Neuron (in vitro differentiated cells): ENCODE measurements around the gene TMEM156.
"Not testable (repeated sequence)": the region's sequence is repeated elsewhere in the genome, so short reads cannot be mapped to it uniquely, and the experiment has no call there.

Experiments
- H2AFZ ChIP-seq: one replicate; pipeline ENCODE4 v1.6.1; 2013; ENCODE audit warnings: low read depth, mild to moderate bottlenecking, inconsistent platforms, low read length, moderate library complexity
- H3K27me3 ChIP-seq: one replicate; pipeline ENCODE4 v1.6.1; 2013; ENCODE audit warnings: low read length; ENCODE audit not compliant: insufficient read depth
- H3K36me3 ChIP-seq: one replicate; pipeline ENCODE4 v1.6.1; 2013; ENCODE audit warnings: low read length; ENCODE audit not compliant: insufficient read depth
- H3K4me1 ChIP-seq: one replicate; pipeline ENCODE4 v1.6.1; 2013; ENCODE audit warnings: low read length; ENCODE audit not compliant: insufficient read depth
- H3K4me3 ChIP-seq: 2 replicates; pipeline ENCODE4 v1.5.1; 2013; ENCODE audit warnings: mild to moderate bottlenecking, low read length, moderate library complexity
- H3K9me3 ChIP-seq: one replicate; pipeline ENCODE4 v1.6.1; 2013; ENCODE audit warnings: low read length

TMEM156 gene

DNA sequence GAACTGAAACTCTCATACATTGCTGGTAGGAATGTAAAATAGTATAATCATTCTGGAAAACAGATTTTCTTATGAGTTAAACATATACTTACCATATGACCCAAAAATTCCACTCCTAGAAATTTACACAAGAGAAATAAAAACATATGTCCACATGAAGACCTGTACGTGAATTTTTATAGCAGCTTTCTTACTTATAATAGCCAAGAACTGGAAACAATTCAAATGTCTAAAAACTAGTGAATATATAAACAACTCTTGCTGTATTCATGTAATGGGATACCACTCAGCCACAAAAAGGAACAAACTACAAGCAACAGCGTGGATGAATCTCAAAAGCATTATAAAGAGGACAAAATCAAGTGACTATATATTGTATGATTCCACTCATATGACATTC is 27.5 kb downstream of the TMEM156 start:
- no peaks in the 10 kb centered on the region for H3K27me3 ChIP-seq
- H3K9me3 ChIP-seq, result peaks cover under 1% of the 10 kb centered on the region
- H3K4me1 ChIP-seq, result no peaks in the 10 kb centered on the region
- H3K36me3 ChIP-seq, result no peaks in the 10 kb centered on the region
- no peak overlapping the region for H2AFZ ChIP-seq
- no peak overlapping the region for H3K4me3 ChIP-seq

DNA sequence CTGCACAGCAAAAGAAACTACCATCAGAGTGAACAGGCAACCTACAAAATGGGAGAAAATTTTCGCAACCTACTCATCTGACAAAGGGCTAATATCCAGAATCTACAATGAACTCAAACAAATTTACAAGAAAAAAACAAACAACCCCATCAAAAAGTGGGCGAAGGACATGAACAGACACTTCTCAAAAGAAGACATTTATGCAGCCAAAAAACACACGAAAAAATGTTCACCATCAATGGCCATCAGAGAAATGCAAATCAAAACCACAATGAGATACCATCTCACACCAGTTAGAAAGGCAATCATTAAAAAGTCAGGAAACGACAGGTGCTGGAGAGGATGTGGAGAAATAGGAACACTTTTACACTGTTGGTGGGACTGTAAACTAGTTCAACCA is 30.2 kb downstream of the TMEM156 start:
- H3K9me3 ChIP-seq, result not testable (repeated sequence)

DNA sequence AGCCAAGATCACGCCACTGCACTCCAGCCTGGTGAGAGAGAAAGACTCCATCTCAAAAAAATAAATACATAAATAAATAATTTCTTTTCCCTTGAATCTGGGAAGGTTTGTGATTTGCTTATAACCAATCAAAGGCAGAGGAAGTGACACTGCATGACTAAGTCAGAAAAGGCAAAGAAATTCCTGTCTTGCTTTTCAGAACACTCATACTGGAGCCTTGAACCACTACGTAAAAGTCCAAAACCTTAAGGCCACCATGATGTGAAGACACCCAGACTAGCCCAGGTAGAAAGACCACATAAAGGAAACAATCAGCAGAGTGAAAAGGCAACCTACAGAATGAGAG is 36.6 kb downstream of the TMEM156 start:
- no peaks in the 10 kb centered on the region for H3K27me3 ChIP-seq
- peaks cover 5% of the 10 kb centered on the region for H3K9me3 ChIP-seq
- no peaks in the 10 kb centered on the region for H3K36me3 ChIP-seq
- no peaks in the 10 kb centered on the region for H3K4me1 ChIP-seq
- H3K4me3 ChIP-seq, result no peak overlapping the region
- H2AFZ ChIP-seq, result no peak overlapping the region

More for the DNA sequence above, 30.2 kb downstream of the TMEM156 start:
- H3K27me3 ChIP-seq, H3K36me3 ChIP-seq, H3K4me1 ChIP-seq, H2AFZ ChIP-seq, H3K4me3 ChIP-seq: not testable (repeated sequence)

- Histone ChIP-seq H3K27me3 (no peaks in the 10 kb centered on the region), H3K4me1 (no peaks in the 10 kb centered on the region), H3K4me3 (no peak overlapping the region), H2AFZ (no peak overlapping the region), H3K36me3 (no peaks in the 10 kb centered on the region), H3K9me3 (no peaks in the 10 kb centered on the region)
These were observed 38.1 kb downstream of the TMEM156 start for GRCh38 chr4:38994135-38994534.

- no peaks in the 10 kb centered on the region for H3K9me3 ChIP-seq
- H3K4me3 ChIP-seq, result no peak overlapping the region
- no peak overlapping the region for H2AFZ ChIP-seq
- no peaks in the 10 kb centered on the region for H3K4me1 ChIP-seq
- no peaks in the 10 kb centered on the region for H3K27me3 ChIP-seq
- H3K36me3 ChIP-seq, result no peaks in the 10 kb centered on the region
These were observed 38.5 kb downstream of the TMEM156 start for GRCh38 chr4:38993683-38994082.

- Histone ChIP-seq H3K4me1 (peaks cover 10% of the 10 kb centered on the region), H2AFZ (no peak overlapping the region), H3K9me3 (no peaks in the 10 kb centered on the region), H3K27me3 (no peaks in the 10 kb centered on the region), H3K36me3 (no peaks in the 10 kb centered on the region), H3K4me3 (no peak overlapping the region)
These were observed 42.0 kb downstream of the TMEM156 start for GRCh38 chr4:38990241-38990640.

DNA sequence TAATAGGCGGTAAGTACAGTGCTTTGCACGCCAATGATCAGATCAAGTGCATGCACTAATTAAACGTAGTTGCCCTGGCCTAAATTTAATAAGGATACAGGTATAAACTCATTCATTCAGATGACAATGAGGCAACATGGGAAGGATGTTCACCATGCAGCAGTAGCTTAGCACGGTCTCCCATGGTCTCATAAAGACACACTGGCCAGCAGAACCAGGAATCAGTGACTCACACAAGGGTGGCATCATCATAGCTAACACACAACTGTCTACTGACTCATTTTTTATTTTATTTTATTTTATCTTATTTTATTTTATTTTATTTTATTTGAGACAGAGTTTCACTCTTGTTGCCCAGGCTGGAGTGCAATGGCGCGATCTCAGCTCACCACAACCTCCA is 42.7 kb downstream of the TMEM156 start:
- Histone ChIP-seq H3K9me3 (no peaks in the 10 kb centered on the region), H2AFZ (no peak overlapping the region), H3K27me3 (no peaks in the 10 kb centered on the region), H3K4me1 (peaks cover 18% of the 10 kb centered on the region), H3K4me3 (no peak overlapping the region), H3K36me3 (no peaks in the 10 kb centered on the region)

DNA sequence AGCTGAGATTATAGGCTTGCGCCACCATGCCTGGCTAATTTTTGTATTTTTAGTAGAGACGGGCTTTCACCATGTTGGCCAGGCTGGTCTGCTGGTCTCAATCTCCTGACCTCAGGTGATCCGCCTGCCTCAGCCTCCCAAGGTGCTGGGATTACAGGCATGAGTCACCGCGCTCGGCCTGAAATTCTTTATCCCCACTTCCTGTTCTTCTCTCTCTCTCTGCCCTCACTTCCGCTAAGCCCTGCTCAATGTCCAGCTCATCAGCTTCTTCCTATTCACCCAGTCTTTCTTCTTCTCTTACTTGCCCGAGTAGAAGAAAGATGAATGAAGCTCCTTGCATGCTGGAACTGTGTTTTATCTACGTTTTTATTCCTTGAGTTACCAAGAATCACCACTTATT is 43.9 kb downstream of the TMEM156 start:
- not testable (repeated sequence) for H3K36me3 ChIP-seq, H2AFZ ChIP-seq, H3K4me3 ChIP-seq, H3K9me3 ChIP-seq, H3K27me3 ChIP-seq
- H3K4me1 ChIP-seq, result peaks cover 26% of the 10 kb centered on the region

GRCh38 chr4:38987491-38987890 is 44.7 kb downstream of the TMEM156 start:
- Histone ChIP-seq H3K9me3 (no peaks in the 10 kb centered on the region), H3K27me3 (no peaks in the 10 kb centered on the region), H3K4me3 (no peak overlapping the region), H3K36me3 (no peaks in the 10 kb centered on the region), H2AFZ (no peak overlapping the region), H3K4me1 (peaks cover 26% of the 10 kb centered on the region)

GRCh38 chr4:38985410-38986100 is 46.7 kb downstream of the TMEM156 start:
- no peaks in the 10 kb centered on the region for H3K9me3 ChIP-seq
- peak overlapping the region; percentile 39 for H2AFZ ChIP-seq
- no peaks in the 10 kb centered on the region for H3K27me3 ChIP-seq
- H3K36me3 ChIP-seq, result no peaks in the 10 kb centered on the region
- H3K4me3 ChIP-seq, result no peak overlapping the region
- peaks cover 26% of the 10 kb centered on the region for H3K4me1 ChIP-seq

GRCh38 chr4:38983787-38984598 is 48.2 kb downstream of the TMEM156 start:
- Histone ChIP-seq H3K36me3 (no peaks in the 10 kb centered on the region), H3K9me3 (no peaks in the 10 kb centered on the region), H2AFZ (peak overlapping the region; percentile 50), H3K27me3 (no peaks in the 10 kb centered on the region), H3K4me3 (peak overlapping the region; percentile 6), H3K4me1 (peaks cover 26% of the 10 kb centered on the region)

- H3K27me3 ChIP-seq, result no peaks in the 10 kb centered on the region
- H3K4me3 ChIP-seq, result no peak overlapping the region
- no peak overlapping the region for H2AFZ ChIP-seq
- H3K36me3 ChIP-seq, result no peaks in the 10 kb centered on the region
- peaks cover 26% of the 10 kb centered on the region for H3K4me1 ChIP-seq
- no peaks in the 10 kb centered on the region for H3K9me3 ChIP-seq
These were observed 48.9 kb downstream of the TMEM156 start for GRCh38 chr4:38983291-38983690.

DNA sequence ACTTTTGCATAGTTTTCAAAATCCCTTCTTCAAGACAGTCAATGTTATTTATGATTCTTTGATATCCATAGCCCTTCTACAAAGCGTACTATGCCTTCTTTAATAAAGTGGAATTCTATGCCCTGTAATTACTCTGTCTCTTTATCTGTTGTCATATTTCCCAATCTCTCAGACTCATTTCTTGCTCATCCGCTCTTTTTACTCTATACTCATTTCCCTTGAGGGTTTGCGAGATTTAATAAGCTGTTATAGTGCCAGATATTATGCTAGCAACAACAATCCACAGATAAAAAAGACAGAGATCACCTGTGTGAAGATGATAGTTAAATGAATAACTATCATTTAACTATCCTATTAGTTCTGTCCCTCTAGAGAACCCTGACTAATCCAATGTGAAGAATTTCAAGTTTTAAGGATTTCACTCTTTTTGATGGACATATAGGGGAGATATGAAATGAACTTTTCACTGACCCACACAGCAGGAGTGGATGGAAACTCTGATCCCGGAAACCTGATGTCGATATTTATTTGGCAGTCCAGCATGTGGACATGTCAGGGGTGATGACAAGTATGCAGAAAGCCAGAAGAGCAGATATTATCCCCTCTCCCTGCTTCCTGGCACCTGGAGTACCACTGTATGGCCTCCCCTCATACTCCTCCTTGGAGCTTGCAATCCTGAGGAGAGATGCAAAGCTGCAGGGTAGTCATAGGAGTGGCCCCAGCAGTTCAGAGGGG is 49.7 kb downstream of the TMEM156 start:
- Histone ChIP-seq H3K4me1 (peaks cover 26% of the 10 kb centered on the region), H3K9me3 (no peaks in the 10 kb centered on the region), H3K36me3 (no peaks in the 10 kb centered on the region), H2AFZ (no peak overlapping the region), H3K4me3 (no peak overlapping the region), H3K27me3 (no peaks in the 10 kb centered on the region)
